ENCODE results near the gene FOXP1.
"Not testable (repeated sequence)": the region's sequence is repeated elsewhere in the genome, so short reads cannot be mapped to it uniquely, and the experiment has no call there.

Gene FOXP1

GRCh38 chr3:71526448-71526847 lies 57.1 kb downstream of the FOXP1 start:
- DNase-seq: not testable (repeated sequence)

- no peak for DNase-seq
Measured at GRCh38 chr3:71525391-71525790, 58.1 kb downstream of the FOXP1 start.

- DNase-seq: no peak
Measured at GRCh38 chr3:71524672-71525071, 58.9 kb downstream of the FOXP1 start.

- DNase-seq: no peak
Measured at GRCh38 chr3:71523628-71524027, 59.9 kb downstream of the FOXP1 start.

- no peak for DNase-seq
Measured at GRCh38 chr3:71521940-71522876, 61.3 kb downstream of the FOXP1 start.

GRCh38 chr3:71521021-71521352 lies 62.5 kb downstream of the FOXP1 start:
- DNase-seq: no peak

- no peak for DNase-seq
Measured at GRCh38 chr3:71520161-71521020, 63.1 kb downstream of the FOXP1 start.

GRCh38 chr3:71518089-71518488 lies 65.4 kb downstream of the FOXP1 start:
- DNase-seq: no peak

- DNase-seq: no peak
Measured at GRCh38 chr3:71517271-71517791, 66.2 kb downstream of the FOXP1 start.

GRCh38 chr3:71515636-71516365 lies 67.7 kb downstream of the FOXP1 start:
- no peak for DNase-seq

- no peak for DNase-seq
Measured at GRCh38 chr3:71514621-71515020, 68.9 kb downstream of the FOXP1 start.

GRCh38 chr3:71513515-71513914 lies 70.0 kb downstream of the FOXP1 start:
- no peak for DNase-seq

- DNase-seq: no peak
Measured at GRCh38 chr3:71513081-71513480, 70.4 kb downstream of the FOXP1 start.

GRCh38 chr3:71512544-71512943 lies 71.0 kb downstream of the FOXP1 start:
- DNase-seq: no peak

- no peak for DNase-seq
Measured at GRCh38 chr3:71512000-71512399, 71.5 kb downstream of the FOXP1 start.

GRCh38 chr3:71511446-71511845 lies 72.1 kb downstream of the FOXP1 start:
- DNase-seq: no peak

- DNase-seq: no peak
Measured at GRCh38 chr3:71511037-71511436, 72.5 kb downstream of the FOXP1 start.

GRCh38 chr3:71510510-71510909 lies 73.0 kb downstream of the FOXP1 start:
- DNase-seq: no peak

GRCh38 chr3:71509066-71509465 lies 74.5 kb downstream of the FOXP1 start:
- DNase-seq: no peak

GRCh38 chr3:71505767-71506350 lies 77.7 kb downstream of the FOXP1 start:
- DNase-seq: no peak

GRCh38 chr3:71504250-71505036 lies 79.1 kb downstream of the FOXP1 start:
- no peak for DNase-seq

All from NCI-H1092 treated with DMSO at 0.1 percent for 48 hours (cell line).